Hepatocyte (in vitro differentiated cells): ENCODE results near the gene PCDH8.

Source experiments
- CTCF ChIP-seq: fragments of 200-600 bp; sonication (generic); IDR thresholded peaks from 2 replicates; pipeline ENCODE4 v1.5.1; 2016; ENCODE audit warnings: antibody characterized with exemption, mild to moderate bottlenecking; ENCODE audit not compliant: poor library complexity
- EZH2 ChIP-seq: fragments of 200-600 bp; sonication (generic); IDR thresholded peaks from 2 replicates; pipeline ENCODE4 v1.6.1; 2016; ENCODE audit warnings: antibody characterized with exemption, mild to moderate bottlenecking, borderline replicate concordance
- EZH2phosphoT487 ChIP-seq: fragments of 200-600 bp; sonication (generic); IDR thresholded peaks from one replicate; pipeline ENCODE4 v1.6.1; 2018; ENCODE audit warnings: antibody characterized with exemption, mild to moderate bottlenecking, low read depth, moderate library complexity; ENCODE audit not compliant: unreplicated experiment, severe bottlenecking

- peak; percentile 49 for TF ChIP-seq CTCF
- TF ChIP-seq EZH2phosphoT487: no peak
- TF ChIP-seq EZH2: no peak
Measured at GRCh38 chr13:52862358-52863206, 14.1 kb upstream of the PCDH8 start.
